Measurements from ENCODE around the gene MUS81. TPM values are rescaled to one million over a fixed set of nuclear protein-coding genes. Genes with fewer than 3 reads are reported as not detected.
A peak's percentile ranks its signal among the peaks of the same experiment; 100 is the strongest.

The MUS81 gene
- total and polyA plus RNA-seq, 2 of the 13 experiments (the other 11 are each of a cell fraction or from before 2014, with no cell fraction given) = 25.6 to 30.2 TPM

GRCh38 chr11:65817835-65818680 is 42.2 kb upstream of the MUS81 start (continued):
- no peak for TF ChIP-seq ZBTB21 (CRISPR knock-in tag; IDR thresholded peaks at IDR 0.05)
- no peak for TF ChIP-seq HNF4A (CRISPR knock-in tag; IDR thresholded peaks at IDR 0.05)
- TF ChIP-seq CSRNP2 (CRISPR knock-in tag; conservative IDR thresholded peaks at IDR 0.05; ENCODE audit: low read depth) = no peak
- no peak for TF ChIP-seq ZNF703 (CRISPR knock-in tag; IDR thresholded peaks at IDR 0.05; ENCODE audit: borderline replicate concordance)
- no peak for TF ChIP-seq CSRNP1 (CRISPR knock-in tag; IDR thresholded peaks at IDR 0.05)
- TF ChIP-seq TBP (CRISPR knock-in tag; IDR thresholded peaks at IDR 0.05) = no peak
- TF ChIP-seq MNT (IDR thresholded peaks at IDR 0.05) = no peak
- peak; percentile 55 for TF ChIP-seq GATAD1 (CRISPR knock-in tag; IDR thresholded peaks at IDR 0.05)
- TF ChIP-seq MAFK (conservative IDR thresholded peaks at IDR 0.05 in 1 of 2, IDR thresholded peaks at IDR 0.05 in 1 of 2; ENCODE audit: low read length in 2 of 2) = no peak
- no peak for TF ChIP-seq ZNF619 (CRISPR knock-in tag; IDR thresholded peaks at IDR 0.05)
- no peak for TF ChIP-seq RELA (CRISPR knock-in tag; IDR thresholded peaks at IDR 0.05)
- no peak for TF ChIP-seq SKIL (CRISPR knock-in tag; IDR thresholded peaks at IDR 0.05; ENCODE audit: borderline replicate concordance)
- no peak for TF ChIP-seq BATF2 (CRISPR knock-in tag; IDR thresholded peaks at IDR 0.05)
- TF ChIP-seq HOXA3 (CRISPR knock-in tag; IDR thresholded peaks at IDR 0.05) = peak; percentile 66
- no peak for TF ChIP-seq ZHX1 (CRISPR knock-in tag; IDR thresholded peaks at IDR 0.05; ENCODE audit: low read depth)
- peak; percentile 70 for TF ChIP-seq ZNF777 (CRISPR knock-in tag; IDR thresholded peaks at IDR 0.05)

Data from HepG2 (cell line).